NCI-H1694 (cell line): ENCODE results near the gene GALNT18.

Source experiments
- DNase-seq: peaks from one replicate; lab custom pipeline; 2025; lab: John Stamatoyannopoulos, UW

GALNT18 gene

DNA sequence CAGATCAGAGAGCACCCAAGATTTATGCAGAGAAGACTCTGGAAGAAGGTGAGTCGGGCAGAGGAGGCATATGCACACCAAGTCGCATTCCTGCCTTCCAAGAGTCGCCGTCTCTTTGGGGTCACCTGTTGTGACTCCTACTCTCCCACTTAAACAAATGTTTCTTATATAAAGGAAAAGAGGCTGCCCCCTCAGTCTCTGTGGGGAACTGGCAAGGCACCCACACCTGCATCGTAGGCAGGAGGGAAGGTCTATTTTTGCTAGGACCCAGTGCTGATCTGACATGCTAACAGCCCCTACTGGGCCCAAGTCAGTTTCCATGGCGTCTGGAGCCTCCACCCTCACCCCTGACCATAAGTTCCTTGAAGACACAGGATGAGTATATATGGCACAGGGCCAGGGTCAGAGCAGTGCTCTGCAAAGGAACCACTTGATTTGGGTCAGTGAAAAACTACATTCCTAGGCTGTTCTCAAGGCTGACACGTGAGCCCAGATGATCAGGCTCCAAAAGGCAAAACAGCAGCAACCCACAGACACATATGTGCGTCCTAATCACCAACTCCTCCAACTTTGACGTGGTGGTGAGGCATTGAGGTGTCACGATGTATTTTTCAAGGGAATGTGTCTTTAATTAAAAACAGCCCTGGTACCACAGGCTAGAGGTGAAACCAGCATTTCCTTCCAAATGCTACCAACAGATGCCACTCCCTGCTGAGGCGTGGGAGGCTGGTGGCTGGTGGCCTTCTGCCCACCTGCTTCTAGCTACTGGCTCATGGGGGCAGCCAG, 213.2 kb downstream of the GALNT18 start:
- DNase-seq: no peak

DNA sequence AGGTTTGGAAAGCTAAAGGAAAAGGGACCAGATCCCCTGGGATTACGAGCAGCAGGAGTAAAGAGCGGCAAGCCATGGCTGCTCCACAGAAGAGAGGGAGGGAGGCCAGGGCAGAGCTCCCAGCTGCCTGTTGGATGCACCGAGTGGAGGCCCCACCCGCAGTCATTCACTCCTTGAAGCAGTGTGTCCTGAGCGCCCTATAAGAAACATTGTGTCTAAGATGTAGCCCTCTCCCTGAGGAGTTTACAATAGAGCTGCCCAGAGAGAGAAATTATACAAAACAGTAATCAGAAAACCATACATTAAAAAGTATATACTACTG, 214.1 kb downstream of the GALNT18 start:
- DNase-seq: no peak

DNA sequence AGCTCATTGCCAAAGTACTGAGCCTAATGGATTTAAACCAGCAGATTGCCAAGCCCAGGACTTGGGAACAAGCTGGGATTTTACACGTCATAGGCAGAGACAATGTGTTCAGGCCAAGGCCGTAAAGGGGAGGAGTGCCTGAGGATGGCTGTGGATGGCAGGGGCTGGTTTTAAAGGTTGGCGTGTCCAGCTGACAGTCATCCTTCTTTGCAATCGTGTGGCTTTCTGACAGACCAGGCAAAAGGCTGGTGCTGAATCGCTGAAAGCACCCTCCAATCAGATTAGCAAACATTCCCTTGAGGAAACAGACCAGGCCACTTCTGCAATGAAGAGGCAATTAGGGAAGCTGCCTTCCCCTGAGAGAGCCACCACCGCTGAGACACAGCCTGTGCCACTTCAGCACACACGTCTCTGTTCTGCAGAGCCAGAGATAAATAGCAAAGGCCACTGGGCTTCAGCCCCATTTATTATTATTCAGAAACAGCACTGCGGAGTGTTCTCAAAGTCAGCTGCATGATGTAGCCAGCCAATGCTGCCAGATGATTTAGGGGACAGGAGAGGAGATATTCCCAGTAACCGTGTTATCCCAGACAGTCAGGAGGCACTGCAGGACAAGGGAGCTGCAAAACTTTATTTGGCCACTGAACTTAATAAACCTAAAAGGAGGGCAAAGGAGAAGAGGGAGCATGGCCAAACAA, 214.6 kb downstream of the GALNT18 start:
- DNase-seq: no peak

DNA sequence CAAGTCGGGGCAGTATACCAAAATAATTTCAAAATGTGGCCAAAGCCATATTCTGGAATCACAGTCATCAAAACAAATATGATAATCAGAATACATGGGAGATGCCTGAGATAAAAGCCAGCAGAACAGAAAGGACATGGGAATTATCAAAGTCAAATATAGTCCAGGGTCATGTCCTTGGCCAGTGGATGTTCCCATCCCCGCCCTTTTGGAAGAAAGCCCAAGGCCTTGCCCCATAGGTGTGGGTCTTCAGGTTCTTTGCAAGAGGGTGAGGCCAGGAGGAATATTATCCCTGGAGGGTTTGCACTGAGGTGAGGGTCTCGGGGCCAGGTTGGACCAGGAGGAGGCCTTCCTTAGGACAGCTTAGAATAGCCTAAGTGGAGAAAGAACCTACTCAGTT, 215.2 kb downstream of the GALNT18 start:
- no peak for DNase-seq

DNA sequence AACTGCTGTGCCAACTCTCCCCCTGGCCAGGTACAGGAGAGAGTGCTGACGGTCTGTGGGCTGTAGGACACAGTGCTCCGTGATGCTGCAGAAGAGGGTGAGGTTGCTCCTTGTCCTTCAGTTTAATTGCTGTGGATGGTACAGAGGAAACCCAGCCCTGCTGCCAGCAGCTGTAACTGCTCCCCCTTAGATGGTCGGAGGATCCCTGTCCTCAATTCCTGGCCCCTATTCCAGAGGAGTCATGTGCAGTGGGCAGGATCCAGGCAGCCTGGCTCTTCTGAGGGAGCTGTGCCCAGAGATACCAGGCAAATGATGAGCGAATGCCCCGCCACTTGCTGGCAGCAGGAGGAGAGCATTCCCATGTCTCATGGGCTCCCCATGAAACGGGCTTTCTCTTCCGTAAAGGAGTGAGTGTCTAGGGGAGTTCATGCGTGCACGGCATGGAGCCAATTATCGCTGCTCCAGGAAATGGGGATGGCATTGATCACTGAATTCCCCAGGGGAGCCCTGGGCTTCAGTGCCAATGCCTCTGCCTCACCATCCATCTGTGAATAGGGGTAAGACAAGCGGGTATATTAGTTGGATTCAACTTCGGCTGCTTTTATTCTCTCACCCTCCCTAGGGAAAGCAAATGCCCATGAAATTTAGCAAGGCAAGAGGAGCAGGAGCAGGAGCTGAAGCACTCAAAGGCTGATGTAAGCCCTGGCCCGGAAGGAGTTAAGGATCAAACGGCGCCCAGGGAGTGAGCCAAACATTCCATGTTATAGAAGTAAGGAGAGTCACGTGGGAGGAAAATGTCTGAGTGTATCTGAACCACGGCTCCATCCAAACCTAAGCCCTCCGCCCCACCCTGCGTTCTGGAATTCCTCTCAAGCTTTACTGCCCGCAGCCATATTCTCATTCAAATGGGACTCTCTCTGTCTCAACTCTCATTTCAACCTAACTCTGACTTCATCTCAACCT, 217.8 kb downstream of the GALNT18 start:
- no peak for DNase-seq

DNA sequence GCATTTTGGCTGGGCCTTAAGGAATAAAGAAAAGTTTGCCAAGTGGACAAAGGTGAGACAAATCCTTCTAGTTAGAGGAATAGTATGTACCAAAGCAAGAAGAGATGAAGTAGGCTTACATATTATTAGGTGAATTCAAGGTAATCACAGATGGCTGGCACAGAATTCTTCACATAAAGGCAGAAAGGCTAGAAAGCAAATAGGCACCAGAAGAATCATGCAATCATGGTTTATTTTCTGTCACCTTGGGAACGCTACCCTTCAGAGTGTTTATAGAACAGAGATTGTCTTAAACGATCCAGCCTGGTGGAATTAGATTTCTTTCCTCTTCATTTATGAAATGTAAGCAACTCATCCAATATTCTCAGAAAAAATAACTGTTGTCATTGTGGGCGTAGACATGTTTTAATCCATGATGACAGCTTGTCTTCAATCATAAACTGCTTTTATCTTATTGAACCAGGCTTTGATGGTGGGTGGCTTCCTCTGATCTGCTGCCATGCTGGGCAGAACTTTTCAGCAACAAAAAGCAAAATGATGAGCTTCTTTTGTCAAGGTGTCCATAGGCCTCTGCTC, 219.8 kb downstream of the GALNT18 start:
- no peak for DNase-seq

DNA sequence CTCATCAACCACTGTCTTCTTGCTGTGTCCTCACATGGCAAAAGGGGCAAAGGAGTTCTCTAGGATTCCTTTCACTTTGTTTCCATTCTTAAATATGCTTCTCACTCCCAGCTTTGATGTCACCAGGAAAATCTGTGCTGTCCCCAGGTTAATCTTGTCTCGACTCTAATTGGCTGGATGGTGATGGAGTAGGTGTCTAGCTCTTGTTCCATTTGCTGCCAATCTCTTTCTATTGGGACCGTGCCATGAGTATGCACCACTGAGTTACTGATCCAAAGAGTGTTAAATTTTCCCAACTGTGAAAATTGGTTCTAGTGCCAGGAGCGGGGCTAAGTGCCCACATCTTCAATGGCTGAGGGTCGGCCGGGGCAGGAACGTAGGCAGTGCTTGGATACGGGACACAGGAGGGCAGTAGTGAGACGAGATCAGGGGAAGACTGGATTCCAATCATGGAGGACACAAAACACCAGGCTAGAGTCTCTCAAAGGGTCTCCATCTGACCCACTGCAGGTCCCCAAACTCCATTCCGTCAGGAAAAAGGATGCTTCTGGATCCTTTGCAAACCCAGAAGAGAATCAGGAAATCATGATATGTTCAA, 221.1 kb downstream of the GALNT18 start:
- no peak for DNase-seq

DNA sequence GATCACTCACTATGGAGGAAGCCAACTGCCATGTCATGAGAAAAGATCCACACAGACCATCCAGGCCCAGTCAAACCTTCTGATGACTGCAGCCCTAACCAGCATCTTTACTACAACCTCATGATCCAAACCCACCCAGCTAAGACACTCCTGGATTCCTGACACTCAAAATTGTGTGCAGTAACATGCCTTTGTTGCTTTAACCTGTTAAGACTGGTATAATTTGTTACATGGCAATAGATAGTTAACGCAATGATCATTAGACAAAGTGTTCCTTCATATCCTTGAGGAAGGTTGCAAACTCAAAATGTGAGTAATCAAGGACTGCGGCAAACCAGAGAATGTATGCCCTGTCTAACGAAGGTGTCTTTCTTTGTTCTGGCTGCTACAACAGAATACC, 221.7 kb downstream of the GALNT18 start:
- no peak for DNase-seq

DNA sequence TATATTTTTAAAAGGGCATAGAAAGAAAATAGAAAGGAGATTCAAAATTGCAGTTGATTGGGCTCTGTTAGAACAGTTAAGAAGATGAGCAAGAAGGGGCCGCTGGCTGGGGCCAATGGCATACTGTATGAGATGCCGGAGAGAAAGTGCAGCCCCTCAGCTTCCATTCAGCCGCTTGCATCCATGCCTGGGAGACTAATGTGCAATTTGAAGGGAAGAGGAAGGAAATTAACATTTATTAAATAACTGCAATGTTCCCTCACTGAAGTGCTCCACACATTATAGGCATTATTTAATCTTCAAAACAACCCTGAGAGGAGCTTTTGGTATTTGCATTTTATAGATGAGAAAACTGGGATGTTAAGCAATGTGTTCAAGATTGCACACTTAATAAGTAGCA, 224.0 kb downstream of the GALNT18 start:
- DNase-seq: no peak

DNA sequence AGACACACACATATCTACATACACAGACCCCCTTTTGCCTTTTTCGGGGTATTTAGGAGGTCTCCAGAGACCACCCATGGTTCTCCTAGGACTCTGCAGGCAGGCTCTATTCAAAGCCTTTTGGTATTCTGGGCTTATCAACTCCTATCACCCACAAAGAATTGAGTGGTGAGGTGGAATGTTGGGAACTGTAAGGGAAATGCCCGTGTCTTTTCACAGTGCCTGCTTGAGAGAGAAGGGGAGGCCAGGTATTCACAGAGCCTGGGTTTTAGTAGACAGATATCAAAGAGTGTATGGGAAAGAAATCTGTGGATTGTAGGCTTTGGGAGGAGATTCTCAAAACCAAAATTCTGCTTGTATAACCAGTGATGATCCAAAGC, 224.8 kb downstream of the GALNT18 start:
- DNase-seq: no peak

DNA sequence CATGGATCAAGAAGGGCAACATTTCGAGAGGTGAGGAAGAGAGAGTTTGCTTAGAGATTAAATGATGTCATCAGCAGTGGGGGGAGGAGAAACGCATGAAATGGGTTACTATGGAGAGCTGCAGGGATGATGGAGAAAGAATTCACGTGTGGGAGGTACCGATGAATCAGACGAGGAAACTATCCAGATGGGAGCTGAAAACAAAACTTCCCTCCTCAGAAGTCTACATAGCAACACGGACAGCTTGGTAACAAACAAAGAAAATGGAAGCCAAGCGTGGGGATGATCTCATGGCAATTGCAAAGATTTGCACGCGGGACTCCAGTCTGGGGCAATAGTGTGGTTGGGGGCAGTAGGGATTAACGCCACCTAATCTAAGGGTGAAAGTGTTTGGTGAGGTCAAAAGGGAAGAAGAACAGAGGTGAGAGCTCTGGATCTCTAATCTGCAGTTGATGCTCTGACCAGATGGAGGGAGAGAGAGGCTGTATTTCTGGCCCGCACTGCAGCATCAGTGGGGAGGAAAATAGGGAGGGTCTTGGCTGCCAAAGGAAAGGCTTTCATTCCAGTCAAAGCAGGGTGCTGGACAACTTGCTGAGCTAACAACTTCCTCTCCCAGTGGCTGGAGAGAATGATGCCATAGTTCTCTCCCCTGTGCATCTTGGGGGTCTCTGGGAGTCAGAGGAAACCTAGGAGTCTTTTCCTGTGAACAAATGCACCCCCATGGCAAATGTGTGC, 225.3 kb downstream of the GALNT18 start:
- DNase-seq: no peak

DNA sequence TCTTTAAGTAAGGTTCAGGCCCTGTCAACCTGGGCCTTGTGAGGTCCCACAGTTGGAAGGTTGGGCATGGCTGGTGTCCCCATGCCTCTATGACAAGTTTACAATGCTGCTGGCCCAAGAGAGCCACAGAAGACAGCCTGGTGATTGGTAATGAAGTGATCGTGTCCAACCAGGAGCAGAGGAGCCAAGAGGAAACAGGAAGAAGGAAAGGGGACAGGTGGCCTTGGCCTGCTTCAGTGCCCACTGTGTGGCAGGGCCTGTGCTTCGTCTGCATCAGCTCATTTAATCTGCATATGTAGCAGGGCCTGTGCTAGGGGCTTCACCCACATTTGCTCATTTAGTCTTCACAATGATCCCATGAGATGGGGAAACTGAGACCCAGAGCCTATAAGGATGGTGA, 226.7 kb downstream of the GALNT18 start:
- no peak for DNase-seq

DNA sequence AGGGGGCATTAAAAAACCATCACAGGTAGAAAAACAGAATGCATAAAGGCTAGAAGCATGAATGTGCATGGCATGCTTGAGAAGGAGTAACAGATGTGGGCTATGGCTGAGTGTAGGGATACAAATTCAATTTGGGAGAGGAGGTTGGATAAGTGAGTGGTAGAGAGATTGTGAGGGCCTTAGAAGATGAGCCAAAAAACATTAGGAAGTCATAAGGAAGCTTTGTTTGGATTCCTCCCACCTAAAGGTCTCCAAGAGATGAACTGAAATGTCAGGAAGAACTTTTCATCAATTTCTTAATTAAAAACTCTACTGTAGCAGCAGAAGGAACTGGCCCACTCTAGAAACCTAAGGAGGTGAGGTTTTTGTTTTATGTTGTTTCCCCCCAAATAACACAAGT, 227.6 kb downstream of the GALNT18 start:
- no peak for DNase-seq

DNA sequence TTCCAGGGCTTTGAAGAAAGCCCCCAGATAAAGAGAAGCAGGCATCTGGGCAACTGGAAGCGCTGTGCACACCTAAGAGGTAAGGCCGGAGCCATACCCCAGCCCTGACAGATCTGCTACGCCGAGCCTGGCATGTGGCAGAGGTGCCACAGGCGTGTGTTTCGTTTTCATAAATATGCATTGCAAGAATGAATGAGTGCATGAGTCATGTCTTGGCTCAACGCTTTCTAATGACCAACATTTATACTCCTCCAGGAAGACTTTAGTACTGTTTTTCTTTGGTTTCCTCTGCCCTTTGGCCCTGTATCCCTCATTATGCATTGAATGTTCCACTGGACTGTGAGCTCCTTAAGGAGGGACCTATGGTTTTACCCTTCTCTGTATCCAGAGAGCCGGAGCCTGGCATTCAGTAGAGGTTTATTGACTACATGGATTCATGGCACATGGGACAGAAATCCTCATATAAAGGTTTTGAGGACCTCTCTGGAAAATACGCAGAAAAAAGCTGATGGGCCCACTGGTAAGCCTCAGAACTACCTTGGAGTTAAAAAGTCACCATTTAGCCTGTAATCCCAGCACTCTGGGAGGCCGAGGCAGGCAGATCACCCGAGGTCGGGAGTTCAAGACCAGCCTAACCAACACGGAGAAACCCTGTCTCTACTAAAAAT, 229.9 kb downstream of the GALNT18 start:
- no peak for DNase-seq

DNA sequence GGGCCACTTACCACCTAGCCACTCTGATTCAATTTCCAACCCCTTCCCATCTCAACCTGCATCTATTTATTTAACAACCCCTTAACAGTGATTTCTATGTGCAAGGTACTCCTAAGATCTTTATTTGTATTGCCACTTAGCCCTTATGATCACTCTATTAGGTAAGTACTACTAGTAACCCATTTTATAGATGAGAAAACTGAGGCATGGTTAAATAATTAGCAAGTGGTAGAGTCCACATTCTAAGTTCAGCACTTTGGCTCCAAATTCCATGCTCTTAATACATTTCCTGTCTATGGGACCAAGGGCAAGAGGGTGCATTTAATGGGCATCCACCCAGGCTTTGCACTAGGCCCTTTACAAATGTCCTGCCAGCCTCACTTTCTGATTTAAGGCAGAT, 230.6 kb downstream of the GALNT18 start:
- no peak for DNase-seq

DNA sequence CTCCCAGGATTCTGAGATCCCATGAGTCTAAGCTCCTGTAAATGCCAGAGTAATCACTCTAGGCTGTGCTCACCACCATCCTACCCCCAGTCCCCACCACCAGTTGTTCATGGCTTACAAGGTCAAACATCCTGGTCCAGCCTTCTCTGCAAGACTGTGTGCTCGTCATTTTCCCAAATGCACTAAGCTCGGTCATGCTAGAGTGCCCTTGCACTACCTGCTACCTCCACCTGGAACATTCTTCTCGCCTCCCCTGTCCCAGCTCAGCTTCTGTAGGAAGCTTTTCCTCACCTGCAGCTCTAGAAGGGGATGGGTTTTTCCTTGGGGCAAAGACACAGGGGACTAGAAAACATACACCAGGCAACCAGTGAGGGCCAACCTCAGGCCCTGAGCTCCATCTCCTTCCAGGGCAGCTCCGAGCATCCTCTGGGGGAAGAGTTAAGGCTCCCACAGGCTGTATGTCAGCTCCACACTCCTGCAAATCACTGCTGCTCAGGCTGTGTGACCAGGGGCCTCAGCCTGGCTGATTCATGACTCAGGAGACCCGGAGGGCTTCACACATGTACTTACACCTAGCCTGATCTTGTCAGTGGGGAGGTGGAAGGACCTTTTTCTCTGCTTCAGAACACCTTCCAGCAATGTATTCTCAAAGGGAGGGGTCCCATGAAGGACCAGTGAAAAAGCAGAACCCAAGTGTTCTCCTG, 231.6 kb downstream of the GALNT18 start:
- no peak for DNase-seq

DNA sequence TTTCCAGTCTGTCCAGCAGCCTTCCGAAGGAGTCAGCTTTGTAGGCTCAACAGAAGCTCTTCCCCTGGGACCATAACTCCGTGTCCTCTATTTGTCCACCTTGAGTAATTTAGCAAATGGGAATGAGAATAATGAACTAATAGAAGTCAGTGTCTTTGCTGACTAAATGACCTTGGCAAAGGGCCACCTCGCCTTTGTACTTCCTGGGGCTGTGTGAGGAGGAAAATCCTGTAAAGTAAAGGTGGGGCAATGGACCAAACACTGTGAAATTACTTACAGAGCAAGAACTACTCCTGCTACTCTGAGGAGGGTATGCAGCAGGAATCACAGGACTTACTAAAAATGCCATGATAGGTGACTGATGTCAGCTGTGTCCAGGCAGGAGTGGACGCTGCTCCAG, 232.6 kb downstream of the GALNT18 start:
- no peak for DNase-seq

DNA sequence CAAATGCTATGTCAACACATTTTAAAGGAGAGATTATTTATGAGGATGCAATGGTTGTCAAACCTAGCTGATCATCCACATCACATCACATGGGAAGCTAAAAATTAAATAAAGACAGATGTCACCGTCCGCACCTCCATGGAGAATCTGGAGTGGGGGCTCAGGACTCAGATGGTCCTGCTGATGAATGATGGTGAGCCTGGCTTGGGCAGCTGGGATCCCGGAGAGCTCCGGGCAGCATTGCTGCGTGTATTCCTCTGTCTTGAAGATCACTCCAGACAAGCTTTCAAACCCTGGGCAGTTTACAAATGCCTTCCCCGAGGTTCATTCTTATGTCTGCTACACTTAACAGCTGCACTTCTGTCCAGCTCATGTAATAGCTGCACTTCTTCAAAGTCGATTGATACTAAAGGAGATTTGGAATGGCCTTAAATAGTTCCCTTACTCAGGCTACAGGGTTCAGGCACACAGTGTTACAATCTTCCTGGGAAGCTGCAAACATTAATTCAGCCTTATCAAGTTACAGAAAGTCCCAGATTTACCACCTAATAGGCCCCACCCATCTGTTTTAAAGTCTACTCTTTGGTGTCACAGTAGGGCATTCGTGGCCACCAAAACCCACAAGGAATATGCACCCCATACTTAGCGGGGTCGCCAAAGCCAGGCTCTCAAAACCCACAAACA, 234.0 kb downstream of the GALNT18 start:
- no peak for DNase-seq

DNA sequence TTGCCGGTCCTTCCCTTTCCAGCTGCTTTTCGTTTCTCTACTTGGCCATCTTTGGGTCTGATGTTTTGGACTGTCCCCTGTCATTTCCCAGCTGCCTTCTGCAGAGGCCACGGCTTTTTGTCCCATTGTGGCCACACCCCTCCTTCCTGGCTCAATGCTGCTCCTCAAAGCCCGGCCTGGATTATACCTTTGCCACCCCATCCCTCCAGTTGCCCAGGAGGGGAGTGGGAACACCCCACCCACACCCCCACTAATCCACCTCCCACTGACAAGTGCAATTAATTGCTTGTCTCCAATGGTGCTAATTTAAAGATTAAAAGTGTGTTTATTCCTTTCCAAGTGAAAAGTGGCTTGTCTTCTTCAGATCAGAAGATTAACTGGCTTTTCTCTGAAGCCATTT, 234.6 kb downstream of the GALNT18 start:
- DNase-seq: no peak

DNA sequence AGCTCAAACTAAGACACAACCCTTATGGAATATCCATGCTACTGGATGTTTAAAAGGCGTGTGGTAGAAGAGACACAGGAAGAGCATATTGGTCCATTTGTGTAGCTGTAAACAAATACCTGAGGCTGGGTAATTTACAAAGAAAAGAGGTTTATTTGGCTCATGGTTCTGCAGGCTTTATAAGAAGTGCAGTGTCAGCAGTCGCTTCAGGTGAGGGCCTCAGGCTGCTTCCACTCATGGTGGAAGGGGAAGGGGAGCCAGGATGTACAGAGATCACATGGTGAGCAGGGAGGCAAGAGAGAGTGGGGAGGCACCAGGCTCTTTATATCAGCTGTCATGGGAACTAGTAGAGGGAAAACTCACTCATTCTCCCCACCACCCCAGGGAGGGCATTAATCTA, 237.0 kb downstream of the GALNT18 start:
- no peak for DNase-seq
